ENCODE results near the gene BGN. TPM values are rescaled to one million over a fixed set of nuclear protein-coding genes. Genes with fewer than 3 reads are reported as not detected.

The BGN gene
- total and polyA plus RNA-seq, 2 experiments from 2014 or later: 0.87 to 1.8 TPM

DNA sequence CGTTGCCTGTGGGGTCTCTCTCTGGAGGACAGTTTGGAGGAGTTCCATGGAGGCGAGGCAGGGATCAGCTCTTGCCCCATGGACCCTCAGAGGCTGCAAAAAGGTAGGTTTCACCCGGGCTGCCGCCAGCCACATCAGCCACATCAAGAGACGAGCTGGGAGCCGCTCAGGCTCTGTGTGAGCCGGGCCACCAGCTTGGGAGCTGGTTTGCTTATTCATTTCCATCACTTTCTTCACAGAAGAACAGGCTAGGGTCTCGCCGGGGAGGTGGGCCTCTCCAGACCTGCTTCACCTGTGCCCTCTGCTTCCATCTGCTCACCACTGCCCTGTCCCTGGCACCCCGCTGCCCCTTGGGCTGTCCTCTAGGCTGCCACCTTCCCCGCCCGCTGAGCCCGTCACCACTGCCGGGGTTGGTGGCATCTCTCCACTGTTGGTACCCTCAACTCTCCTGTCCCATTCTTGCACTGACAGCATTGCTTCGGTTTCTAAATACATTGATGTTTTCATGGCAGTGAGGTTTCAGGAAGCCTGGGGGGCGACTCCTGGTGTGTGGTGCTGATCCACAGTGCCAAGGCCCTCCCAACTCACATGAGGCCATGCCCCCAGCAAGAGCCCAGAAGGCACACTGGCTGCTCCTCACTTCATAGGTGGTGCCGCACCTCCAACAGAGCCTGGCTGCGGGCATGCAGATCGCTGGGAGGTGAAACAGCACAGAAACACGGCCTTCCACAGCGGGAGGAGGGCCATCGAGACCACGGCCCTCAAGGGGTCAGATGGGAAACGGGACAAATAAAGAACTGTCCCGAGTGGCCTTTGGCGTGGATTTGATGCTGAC lies 44.4 kb upstream of the BGN start (continued):
- TF ChIP-seq, protein P1, sequence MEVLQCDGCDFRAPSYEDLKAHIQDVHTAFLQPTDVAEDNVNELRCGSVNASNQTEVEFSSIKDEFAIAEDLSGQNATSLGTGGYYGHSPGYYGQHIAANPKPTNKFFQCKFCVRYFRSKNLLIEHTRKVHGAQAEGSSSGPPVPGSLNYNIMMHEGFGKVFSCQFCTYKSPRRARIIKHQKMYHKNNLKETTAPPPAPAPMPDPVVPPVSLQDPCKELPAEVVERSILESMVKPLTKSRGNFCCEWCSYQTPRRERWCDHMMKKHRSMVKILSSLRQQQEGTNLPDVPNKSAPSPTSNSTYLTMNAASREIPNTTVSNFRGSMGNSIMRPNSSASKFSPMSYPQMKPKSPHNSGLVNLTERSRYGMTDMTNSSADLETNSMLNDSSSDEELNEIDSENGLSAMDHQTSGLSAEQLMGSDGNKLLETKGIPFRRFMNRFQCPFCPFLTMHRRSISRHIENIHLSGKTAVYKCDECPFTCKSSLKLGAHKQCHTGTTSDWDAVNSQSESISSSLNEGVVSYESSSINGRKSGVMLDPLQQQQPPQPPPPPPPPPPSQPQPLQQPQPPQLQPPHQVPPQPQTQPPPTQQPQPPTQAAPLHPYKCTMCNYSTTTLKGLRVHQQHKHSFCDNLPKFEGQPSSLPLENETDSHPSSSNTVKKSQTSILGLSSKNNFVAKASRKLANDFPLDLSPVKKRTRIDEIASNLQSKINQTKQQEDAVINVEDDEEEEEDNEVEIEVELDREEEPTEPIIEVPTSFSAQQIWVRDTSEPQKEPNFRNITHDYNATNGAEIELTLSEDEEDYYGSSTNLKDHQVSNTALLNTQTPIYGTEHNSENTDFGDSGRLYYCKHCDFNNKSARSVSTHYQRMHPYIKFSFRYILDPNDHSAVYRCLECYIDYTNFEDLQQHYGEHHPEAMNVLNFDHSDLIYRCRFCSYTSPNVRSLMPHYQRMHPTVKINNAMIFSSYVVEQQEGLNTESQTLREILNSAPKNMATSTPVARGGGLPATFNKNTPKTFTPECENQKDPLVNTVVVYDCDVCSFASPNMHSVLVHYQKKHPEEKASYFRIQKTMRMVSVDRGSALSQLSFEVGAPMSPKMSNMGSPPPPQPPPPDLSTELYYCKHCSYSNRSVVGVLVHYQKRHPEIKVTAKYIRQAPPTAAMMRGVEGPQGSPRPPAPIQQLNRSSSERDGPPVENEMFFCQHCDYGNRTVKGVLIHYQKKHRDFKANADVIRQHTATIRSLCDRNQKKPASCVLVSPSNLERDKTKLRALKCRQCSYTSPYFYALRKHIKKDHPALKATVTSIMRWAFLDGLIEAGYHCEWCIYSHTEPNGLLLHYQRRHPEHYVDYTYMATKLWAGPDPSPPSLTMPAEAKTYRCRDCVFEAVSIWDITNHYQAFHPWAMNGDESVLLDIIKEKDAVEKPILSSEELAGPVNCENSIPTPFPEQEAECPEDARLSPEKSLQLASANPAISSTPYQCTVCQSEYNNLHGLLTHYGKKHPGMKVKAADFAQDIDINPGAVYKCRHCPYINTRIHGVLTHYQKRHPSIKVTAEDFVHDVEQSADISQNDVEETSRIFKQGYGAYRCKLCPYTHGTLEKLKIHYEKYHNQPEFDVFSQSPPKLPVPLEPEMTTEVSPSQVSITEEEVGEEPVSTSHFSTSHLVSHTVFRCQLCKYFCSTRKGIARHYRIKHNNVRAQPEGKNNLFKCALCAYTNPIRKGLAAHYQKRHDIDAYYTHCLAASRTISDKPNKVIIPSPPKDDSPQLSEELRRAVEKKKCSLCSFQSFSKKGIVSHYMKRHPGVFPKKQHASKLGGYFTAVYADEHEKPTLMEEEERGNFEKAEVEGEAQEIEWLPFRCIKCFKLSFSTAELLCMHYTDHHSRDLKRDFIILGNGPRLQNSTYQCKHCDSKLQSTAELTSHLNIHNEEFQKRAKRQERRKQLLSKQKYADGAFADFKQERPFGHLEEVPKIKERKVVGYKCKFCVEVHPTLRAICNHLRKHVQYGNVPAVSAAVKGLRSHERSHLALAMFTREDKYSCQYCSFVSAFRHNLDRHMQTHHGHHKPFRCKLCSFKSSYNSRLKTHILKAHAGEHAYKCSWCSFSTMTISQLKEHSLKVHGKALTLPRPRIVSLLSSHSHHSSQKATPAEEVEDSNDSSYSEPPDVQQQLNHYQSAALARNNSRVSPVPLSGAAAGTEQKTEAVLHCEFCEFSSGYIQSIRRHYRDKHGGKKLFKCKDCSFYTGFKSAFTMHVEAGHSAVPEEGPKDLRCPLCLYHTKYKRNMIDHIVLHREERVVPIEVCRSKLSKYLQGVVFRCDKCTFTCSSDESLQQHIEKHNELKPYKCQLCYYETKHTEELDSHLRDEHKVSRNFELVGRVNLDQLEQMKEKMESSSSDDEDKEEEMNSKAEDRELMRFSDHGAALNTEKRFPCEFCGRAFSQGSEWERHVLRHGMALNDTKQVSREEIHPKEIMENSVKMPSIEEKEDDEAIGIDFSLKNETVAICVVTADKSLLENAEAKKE (CRISPR knock-in tag; IDR thresholded peaks at IDR 0.05): no peak
- no peak for TF ChIP-seq ZNF331 (CRISPR knock-in tag; IDR thresholded peaks at IDR 0.05; ENCODE audit: low read depth)
- TF ChIP-seq, protein P2, sequence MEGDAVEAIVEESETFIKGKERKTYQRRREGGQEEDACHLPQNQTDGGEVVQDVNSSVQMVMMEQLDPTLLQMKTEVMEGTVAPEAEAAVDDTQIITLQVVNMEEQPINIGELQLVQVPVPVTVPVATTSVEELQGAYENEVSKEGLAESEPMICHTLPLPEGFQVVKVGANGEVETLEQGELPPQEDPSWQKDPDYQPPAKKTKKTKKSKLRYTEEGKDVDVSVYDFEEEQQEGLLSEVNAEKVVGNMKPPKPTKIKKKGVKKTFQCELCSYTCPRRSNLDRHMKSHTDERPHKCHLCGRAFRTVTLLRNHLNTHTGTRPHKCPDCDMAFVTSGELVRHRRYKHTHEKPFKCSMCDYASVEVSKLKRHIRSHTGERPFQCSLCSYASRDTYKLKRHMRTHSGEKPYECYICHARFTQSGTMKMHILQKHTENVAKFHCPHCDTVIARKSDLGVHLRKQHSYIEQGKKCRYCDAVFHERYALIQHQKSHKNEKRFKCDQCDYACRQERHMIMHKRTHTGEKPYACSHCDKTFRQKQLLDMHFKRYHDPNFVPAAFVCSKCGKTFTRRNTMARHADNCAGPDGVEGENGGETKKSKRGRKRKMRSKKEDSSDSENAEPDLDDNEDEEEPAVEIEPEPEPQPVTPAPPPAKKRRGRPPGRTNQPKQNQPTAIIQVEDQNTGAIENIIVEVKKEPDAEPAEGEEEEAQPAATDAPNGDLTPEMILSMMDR (conservative IDR thresholded peaks at IDR 0.05; ENCODE audit: low read depth in 2 of 2): no peak

- Histone ChIP-seq H4K20me1 (replicated peaks; ENCODE audit: insufficient read depth) (no peaks in the 10 kb centered on the region), H3K27ac (ENCODE audit: low read depth) (no peak overlapping the region), H2AFZ (no peak overlapping the region), H3K9me2 (ENCODE audit: insufficient read depth) (no peaks in the 10 kb centered on the region), H3K4me1 (ENCODE audit: insufficient read depth) (no peaks in the 10 kb centered on the region), H3K79me2 (replicated peaks; ENCODE audit: insufficient read depth) (no peaks in the 10 kb centered on the region), H3K36me3 (ENCODE audit: insufficient read depth) (no peaks in the 10 kb centered on the region), H3K4me3 (no peak overlapping the region), H3K27me3 (ENCODE audit: insufficient read depth) (no peaks in the 10 kb centered on the region), H3F3A (replicated peaks; ENCODE audit: low read depth) (no peaks in the 10 kb centered on the region), H3K4me2 (no peak overlapping the region)
- DNase-seq (ENCODE audit: low spot score) (no peak), ATAC-seq (no peak)
- peaks cover 1% of the 10 kb centered on the region for H3K27me3 Mint-ChIP-seq (ENCODE audit: insufficient read depth, low read depth, poor library complexity)
- H3K36me3 Mint-ChIP-seq (ENCODE audit: low read depth): no peaks in the 10 kb centered on the region
- no peaks in the 10 kb centered on the region for H3K9me3 Mint-ChIP-seq
- no peak overlapping the region for H3K27ac Mint-ChIP-seq
- no peak for TF ChIP-seq ETS1 (IDR thresholded peaks at IDR 0.05)
- no peak for TF ChIP-seq EZH2phosphoT487 (IDR thresholded peaks at IDR 0.05; ENCODE audit: unreplicated experiment)
- no peak for TF ChIP-seq JUNB (IDR thresholded peaks at IDR 0.05; ENCODE audit: unreplicated experiment)
- no peak for TF ChIP-seq REST (IDR thresholded peaks at IDR 0.05; ENCODE audit: unreplicated experiment)
- TF ChIP-seq, protein P2 (conservative IDR thresholded peaks at IDR 0.05; ENCODE audit: low read depth in 2 of 2): no peak
- TF ChIP-seq STAT1 (IDR thresholded peaks at IDR 0.05; ENCODE audit: unreplicated experiment): no peak
- TF ChIP-seq ZNF114 (CRISPR knock-in tag; IDR thresholded peaks at IDR 0.05): no peak
- H3K4me3 Mint-ChIP-seq: no peak overlapping the region
- H3K4me1 Mint-ChIP-seq: no peaks in the 10 kb centered on the region
These were observed 43.9 kb upstream of the BGN start for GRCh38 chrX:153450949-153451277.

Data from GM23338 (cell line).